ENCODE data around the gene EML3. TPM values are rescaled to one million over a fixed set of nuclear protein-coding genes. Genes with fewer than 3 reads are reported as not detected.

EML3 gene
- polyA plus RNA-seq, 1 donor (not counting 4 experiments of a cell fraction or from before 2014, with no cell fraction given), result 13.6 TPM

GRCh38 chr11:62579252-62579651, 33.3 kb downstream of the EML3 start:
- H3K27me3 ChIP-seq (ENCODE audit: control insufficient read depth, extremely low read depth, insufficient read depth, low read length), result no peaks in the 10 kb centered on the region
- H3K9ac ChIP-seq (ENCODE audit: control insufficient read depth, extremely low read depth, insufficient read depth, low read length), result no peak overlapping the region
- no peak overlapping the region for H3K27ac ChIP-seq (ENCODE audit: control insufficient read depth, insufficient read depth, low read length)
- no peak overlapping the region for H2AFZ ChIP-seq (ENCODE audit: control insufficient read depth, low read length)
- H3K4me3 ChIP-seq (ENCODE audit: control insufficient read depth in 2 of 3, extremely low read depth in 1 of 3, insufficient read depth in 2 of 3, low read depth in 1 of 3, low read length in 3 of 3), result no peak overlapping the region
- H3K4me1 ChIP-seq (ENCODE audit: control insufficient read depth, extremely low read depth, insufficient read depth, low read length), result peaks cover 12% of the 10 kb centered on the region
- no peaks in the 10 kb centered on the region for H3K9me1 ChIP-seq (ENCODE audit: control insufficient read depth, extremely low read depth, insufficient read depth, low read length)
- no peak overlapping the region for H3K4me2 ChIP-seq (ENCODE audit: control insufficient read depth, extremely low read depth, insufficient read depth, low read depth, low read length)
- DNase-seq (ENCODE audit: low read depth, low spot score), result no peak
- peaks cover 4% of the 10 kb centered on the region for H3K79me2 ChIP-seq (ENCODE audit: control insufficient read depth, insufficient read depth, low read length)
- no peaks in the 10 kb centered on the region for H4K20me1 ChIP-seq (ENCODE audit: control insufficient read depth, extremely low read depth, insufficient read depth, low read length)
- TF ChIP-seq, protein P1, sequence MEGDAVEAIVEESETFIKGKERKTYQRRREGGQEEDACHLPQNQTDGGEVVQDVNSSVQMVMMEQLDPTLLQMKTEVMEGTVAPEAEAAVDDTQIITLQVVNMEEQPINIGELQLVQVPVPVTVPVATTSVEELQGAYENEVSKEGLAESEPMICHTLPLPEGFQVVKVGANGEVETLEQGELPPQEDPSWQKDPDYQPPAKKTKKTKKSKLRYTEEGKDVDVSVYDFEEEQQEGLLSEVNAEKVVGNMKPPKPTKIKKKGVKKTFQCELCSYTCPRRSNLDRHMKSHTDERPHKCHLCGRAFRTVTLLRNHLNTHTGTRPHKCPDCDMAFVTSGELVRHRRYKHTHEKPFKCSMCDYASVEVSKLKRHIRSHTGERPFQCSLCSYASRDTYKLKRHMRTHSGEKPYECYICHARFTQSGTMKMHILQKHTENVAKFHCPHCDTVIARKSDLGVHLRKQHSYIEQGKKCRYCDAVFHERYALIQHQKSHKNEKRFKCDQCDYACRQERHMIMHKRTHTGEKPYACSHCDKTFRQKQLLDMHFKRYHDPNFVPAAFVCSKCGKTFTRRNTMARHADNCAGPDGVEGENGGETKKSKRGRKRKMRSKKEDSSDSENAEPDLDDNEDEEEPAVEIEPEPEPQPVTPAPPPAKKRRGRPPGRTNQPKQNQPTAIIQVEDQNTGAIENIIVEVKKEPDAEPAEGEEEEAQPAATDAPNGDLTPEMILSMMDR (optimal IDR thresholded peaks at IDR 0.05 in 1 of 3, IDR thresholded peaks at IDR 0.05 in 1 of 3, conservative IDR thresholded peaks at IDR 0.05 in 1 of 3; ENCODE audit: extremely low read depth in 1 of 3, insufficient read depth in 2 of 3, low read length in 3 of 3), result no peak
- no peak for TF ChIP-seq EZH2 (IDR thresholded peaks at IDR 0.05; ENCODE audit: low read length)
- dilution Hi-C loops (cut with MboI; ENCODE audit: extremely low pct_ligation_motif_present, low sequenced_read_pairs), result no loop called here
- no peak for FAIRE-seq
- no peaks in the 10 kb centered on the region for H3K9me3 ChIP-seq (ENCODE audit: control insufficient read depth, low read depth, low read length)
- H3K36me3 ChIP-seq (ENCODE audit: control insufficient read depth in 2 of 2, extremely low read depth in 1 of 2, insufficient read depth in 2 of 2, low read length in 2 of 2), result peaks cover 10 to 37% of the 10 kb centered on the region in 2 experiments

DNA sequence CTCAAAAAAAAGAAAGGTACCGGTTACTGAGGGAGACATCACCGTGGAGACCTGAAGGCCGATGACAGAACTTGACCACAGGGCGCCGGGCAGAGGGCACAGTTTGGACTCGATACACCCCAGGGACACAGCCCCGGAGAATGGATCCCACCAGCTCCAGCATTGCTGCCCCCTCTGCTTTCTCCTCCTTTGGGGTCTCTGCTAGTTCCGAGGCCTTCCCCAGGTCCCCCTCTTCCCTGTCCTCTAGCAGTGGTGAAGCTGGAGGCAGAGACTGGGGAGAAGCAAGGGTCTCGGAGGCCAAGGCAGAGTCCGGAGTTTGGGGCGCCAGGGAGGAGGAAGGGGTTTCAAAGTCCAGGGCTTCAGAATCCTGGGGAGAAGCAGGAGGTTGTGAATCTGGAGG, 34.0 kb downstream of the EML3 start:
- Histone ChIP-seq H3K27ac (ENCODE audit: control insufficient read depth, insufficient read depth, low read length) (no peak overlapping the region), H2AFZ (ENCODE audit: control insufficient read depth, low read length) (no peak overlapping the region), H3K9ac (ENCODE audit: control insufficient read depth, extremely low read depth, insufficient read depth, low read length) (no peak overlapping the region), H3K9me1 (ENCODE audit: control insufficient read depth, extremely low read depth, insufficient read depth, low read length) (no peaks in the 10 kb centered on the region), H3K4me1 (ENCODE audit: control insufficient read depth, extremely low read depth, insufficient read depth, low read length) (peaks cover 12% of the 10 kb centered on the region), H3K36me3 (ENCODE audit: control insufficient read depth in 2 of 2, extremely low read depth in 1 of 2, insufficient read depth in 2 of 2, low read length in 2 of 2) (peaks cover 4 to 37% of the 10 kb centered on the region in 2 experiments), H4K20me1 (ENCODE audit: control insufficient read depth, extremely low read depth, insufficient read depth, low read length) (no peaks in the 10 kb centered on the region), H3K79me2 (ENCODE audit: control insufficient read depth, insufficient read depth, low read length) (peaks cover 2% of the 10 kb centered on the region), H3K4me3 (ENCODE audit: control insufficient read depth in 2 of 3, extremely low read depth in 1 of 3, insufficient read depth in 2 of 3, low read depth in 1 of 3, low read length in 3 of 3) (no peak overlapping the region), H3K4me2 (ENCODE audit: control insufficient read depth, extremely low read depth, insufficient read depth, low read depth, low read length) (no peak overlapping the region), H3K27me3 (ENCODE audit: control insufficient read depth, extremely low read depth, insufficient read depth, low read length) (no peaks in the 10 kb centered on the region), H3K9me3 (ENCODE audit: control insufficient read depth, low read depth, low read length) (no peaks in the 10 kb centered on the region)
- no peak for TF ChIP-seq EZH2 (IDR thresholded peaks at IDR 0.05; ENCODE audit: low read length)
- TF ChIP-seq, protein P1 (optimal IDR thresholded peaks at IDR 0.05 in 1 of 3, IDR thresholded peaks at IDR 0.05 in 1 of 3, conservative IDR thresholded peaks at IDR 0.05 in 1 of 3; ENCODE audit: extremely low read depth in 1 of 3, insufficient read depth in 2 of 3, low read length in 3 of 3), result no peak
- FAIRE-seq, result no peak
- dilution Hi-C loops (cut with MboI; ENCODE audit: extremely low pct_ligation_motif_present, low sequenced_read_pairs), result no loop called here
- no peak for DNase-seq (ENCODE audit: low read depth, low spot score)

Measured in keratinocyte (primary cell).